T-helper 17 cell (primary cell): ENCODE measurements around the gene PPP1R18. TPM values are rescaled to one million over a fixed set of nuclear protein-coding genes. Genes with fewer than 3 reads are reported as not detected.
"Not testable (repeated sequence)": the region's sequence is repeated elsewhere in the genome, so short reads cannot be mapped to it uniquely, and the experiment has no call there.

Source experiments
- ATAC-seq: fragments of 150-1000 bp; cut with Tn5 transposase; 2 replicates; pipeline ENCODE4 v1.10.0; 2021; ENCODE audit warnings: mild to moderate bottlenecking, moderate library complexity
- DNase-seq, 3 donors: peaks; one replicate each; pipeline versions ENCODE4 v3.0.0 to v3.0.0-alpha.2; 2020 to 2021
- H3K9me3 ChIP-seq: one replicate; pipeline ENCODE4 v1.7.0; 2013; ENCODE audit warnings: low read length, mild to moderate bottlenecking; ENCODE audit not compliant: control insufficient read depth, poor library complexity, severe bottlenecking
- H3K27ac Mint-ChIP-seq: one replicate; pipeline ENCODE4 v1.8.0; 2022; ENCODE audit warnings: mild to moderate bottlenecking, moderate library complexity, mixed read lengths
- H3K27me3 Mint-ChIP-seq: one replicate; pipeline ENCODE4 v1.8.0; 2022; ENCODE audit warnings: mixed read lengths
- H3K36me3 Mint-ChIP-seq: one replicate; pipeline ENCODE4 v1.8.0; 2022; ENCODE audit warnings: low read depth, mixed read lengths
- H3K4me1 Mint-ChIP-seq: one replicate; pipeline ENCODE4 v1.8.0; 2022; ENCODE audit warnings: mild to moderate bottlenecking, mixed read lengths
- H3K4me3 Mint-ChIP-seq: one replicate; pipeline ENCODE4 v1.8.0; 2022; ENCODE audit warnings: mild to moderate bottlenecking, moderate library complexity, mixed read lengths
- total RNA-seq, 4 donors: library from RNA in 2 of 4; stranded (reverse) in 2 of 4; gene quantifications; one replicate each; pipeline ENCODE4 v1.2.3 and lab custom pipeline; 2022 to 2026

Gene PPP1R18
- total RNA-seq, 2 donors from 2014 or later = 99.5 to 117 TPM

DNA sequence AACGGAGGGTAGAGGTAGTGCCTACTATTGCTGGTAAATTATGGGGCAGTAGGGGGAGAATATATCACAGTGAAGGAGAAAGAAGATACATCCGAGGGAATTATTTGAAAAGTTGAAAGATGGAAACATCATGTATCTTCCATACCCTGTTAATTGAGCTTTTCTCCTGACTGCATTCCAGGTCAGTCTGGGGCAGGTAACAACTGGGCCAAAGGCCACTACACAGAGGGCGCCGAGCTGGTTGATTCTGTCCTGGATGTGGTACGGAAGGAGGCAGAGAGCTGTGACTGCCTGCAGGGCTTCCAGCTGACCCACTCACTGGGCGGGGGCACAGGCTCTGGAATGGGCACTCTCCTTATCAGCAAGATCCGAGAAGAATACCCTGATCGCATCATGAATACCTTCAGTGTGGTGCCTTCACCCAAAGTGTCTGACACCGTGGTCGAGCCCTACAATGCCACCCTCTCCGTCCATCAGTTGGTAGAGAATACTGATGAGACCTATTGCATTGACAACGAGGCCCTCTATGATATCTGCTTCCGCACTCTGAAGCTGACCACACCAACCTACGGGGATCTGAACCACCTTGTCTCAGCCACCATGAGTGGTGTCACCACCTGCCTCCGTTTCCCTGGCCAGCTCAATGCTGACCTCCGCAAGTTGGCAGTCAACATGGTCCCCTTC, 36.9 kb upstream of the PPP1R18 start:
- peaks cover 50% of the 10 kb centered on the region for H3K4me1 Mint-ChIP-seq
- H3K9me3 ChIP-seq, ATAC-seq, H3K36me3 Mint-ChIP-seq, DNase-seq, H3K27me3 Mint-ChIP-seq: not testable (repeated sequence)
- H3K4me3 Mint-ChIP-seq = peak overlapping the region; percentile 96
- H3K27ac Mint-ChIP-seq = peak overlapping the region; percentile 94

DNA sequence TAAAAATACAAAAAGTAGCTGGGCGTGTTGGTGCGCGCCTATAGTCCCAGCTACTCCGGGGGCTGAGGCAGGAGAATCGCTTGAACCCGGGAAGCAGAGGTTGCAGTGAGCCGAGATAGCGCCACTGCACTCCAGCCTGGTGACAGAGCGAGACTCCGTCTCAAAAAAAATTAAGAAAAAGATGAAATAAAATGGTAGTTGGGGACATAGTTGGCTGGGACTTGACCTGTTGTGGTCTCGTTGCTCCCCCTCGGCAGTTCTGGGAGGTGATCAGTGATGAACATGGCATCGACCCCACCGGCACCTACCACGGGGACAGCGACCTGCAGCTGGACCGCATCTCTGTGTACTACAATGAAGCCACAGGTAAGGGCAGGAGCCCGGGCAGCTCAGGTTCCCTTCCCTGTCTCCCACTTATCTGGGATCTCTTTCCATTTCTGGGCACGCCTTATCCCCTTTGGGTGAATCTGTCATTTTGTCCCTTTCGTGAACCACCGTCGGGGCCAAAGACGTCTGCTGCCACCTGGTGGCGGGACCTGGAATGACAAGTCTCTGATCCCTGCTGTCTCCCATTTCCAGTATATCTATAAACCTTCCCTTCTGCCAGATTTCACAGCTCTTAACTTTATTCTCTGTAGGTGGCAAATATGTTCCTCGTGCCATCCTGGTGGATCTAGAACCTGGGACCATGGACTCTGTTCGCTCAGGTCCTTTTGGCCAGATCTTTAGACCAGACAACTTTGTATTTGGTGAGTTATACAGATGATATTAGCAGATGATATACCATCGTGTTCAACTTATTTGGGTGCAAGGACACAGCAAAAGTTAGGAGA, 36.1 kb upstream of the PPP1R18 start:
- Mint-ChIP-seq H3K4me3 (peak overlapping the region; percentile 96), H3K27ac (peak overlapping the region; percentile 94), H3K27me3 (no peaks in the 10 kb centered on the region), H3K36me3 (peaks cover 9% of the 10 kb centered on the region), H3K4me1 (peaks cover 49% of the 10 kb centered on the region)
- no peaks in the 10 kb centered on the region for H3K9me3 ChIP-seq
- ATAC-seq = no peak
- peak; percentile 70 to 84 (median 74) for DNase-seq

DNA sequence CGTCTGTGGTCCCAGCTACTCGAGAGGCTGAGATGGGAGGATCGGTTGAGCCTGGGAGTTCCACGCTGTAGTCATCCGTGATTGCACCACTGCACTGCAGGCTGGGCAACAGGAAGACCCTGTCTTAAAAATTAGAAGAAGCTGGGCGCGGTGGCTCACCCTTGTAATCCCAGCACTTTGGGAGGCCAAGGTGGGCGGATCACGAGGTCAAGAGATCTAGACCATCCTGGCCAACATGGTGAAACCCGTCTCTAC, 35.5 kb upstream of the PPP1R18 start:
- Mint-ChIP-seq H3K4me3 (peak overlapping the region; percentile 96), H3K4me1 (peaks cover 52% of the 10 kb centered on the region), H3K27ac (peak overlapping the region; percentile 94)
- not testable (repeated sequence) for DNase-seq, ATAC-seq, H3K9me3 ChIP-seq, H3K36me3 Mint-ChIP-seq, H3K27me3 Mint-ChIP-seq

DNA sequence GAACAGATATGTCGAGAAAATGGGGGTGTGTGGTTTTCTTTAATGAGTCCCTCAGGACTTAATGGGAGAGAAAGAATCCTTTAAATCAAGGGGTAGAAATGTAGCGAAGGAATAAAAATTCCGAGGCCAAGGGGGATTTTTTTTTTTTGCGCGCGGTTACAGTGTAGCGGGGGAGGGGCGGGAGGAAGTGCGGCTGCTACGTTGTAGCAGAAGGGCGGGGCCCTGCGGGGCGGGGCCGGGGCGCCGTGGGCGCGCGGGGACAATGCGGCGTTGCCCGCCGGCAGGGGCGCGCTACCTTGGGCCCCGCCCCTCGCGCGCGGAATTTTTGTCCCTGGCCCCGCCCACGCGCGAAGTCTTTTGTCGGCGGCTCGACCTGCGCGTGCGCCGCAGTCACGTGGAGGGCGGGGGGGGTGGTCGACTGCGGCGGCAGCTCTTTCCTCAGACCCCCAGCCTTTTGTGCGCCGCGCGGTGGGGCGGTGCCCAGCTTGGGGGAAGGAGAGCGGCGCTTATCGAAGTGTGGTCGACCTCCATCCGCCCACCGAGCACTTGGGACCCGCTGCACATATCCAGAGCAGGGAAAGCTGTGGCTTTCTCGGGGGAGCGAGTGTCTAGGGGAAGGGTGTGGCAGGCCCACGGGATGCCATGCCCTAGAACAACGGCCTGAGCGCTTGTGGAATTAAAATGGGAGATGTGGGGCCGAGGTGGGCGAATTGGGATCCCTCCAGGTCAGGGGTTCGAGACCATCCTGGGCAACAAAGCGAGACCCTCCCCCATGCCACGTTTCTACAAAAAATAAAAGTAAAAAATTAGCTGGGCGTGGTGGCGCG, 35.0 kb upstream of the PPP1R18 start:
- ATAC-seq = peak; percentile 47
- H3K4me1 Mint-ChIP-seq = peaks cover 54% of the 10 kb centered on the region
- peak overlapping the region; percentile 94 for H3K27ac Mint-ChIP-seq
- H3K27me3 Mint-ChIP-seq = no peaks in the 10 kb centered on the region
- H3K4me3 Mint-ChIP-seq = peak overlapping the region; percentile 96
- no peaks in the 10 kb centered on the region for H3K9me3 ChIP-seq
- peaks cover 9% of the 10 kb centered on the region for H3K36me3 Mint-ChIP-seq
- peak; percentile 95 to 98 (median 96) for DNase-seq

DNA sequence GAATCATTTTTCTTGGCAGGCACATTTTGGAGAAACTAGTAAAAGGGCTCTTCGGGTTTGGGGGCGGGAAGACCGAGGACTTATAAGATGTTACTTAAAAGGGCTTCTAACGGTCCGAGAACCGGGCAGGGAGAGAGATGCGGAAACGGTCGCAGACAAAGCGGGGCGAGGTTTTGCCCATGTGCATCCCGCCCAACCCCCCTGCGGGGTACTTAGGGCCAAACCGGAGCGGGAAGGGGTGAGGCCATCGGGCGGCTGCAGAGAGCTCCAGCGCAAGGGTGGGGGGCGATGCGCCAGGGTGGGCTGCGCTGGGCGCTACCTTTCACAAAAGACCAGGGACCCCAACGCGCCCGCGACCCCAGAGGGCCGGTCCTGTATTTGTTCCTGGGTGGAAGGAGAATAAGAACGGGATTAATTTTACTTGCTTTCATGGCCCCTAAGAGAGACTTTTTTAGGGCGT, 34.3 kb upstream of the PPP1R18 start:
- ATAC-seq (no peak), DNase-seq (peak; percentile 23 to 37 (median 24))
- Mint-ChIP-seq H3K4me1 (peaks cover 55% of the 10 kb centered on the region), H3K27ac (peak overlapping the region; percentile 94), H3K4me3 (peak overlapping the region; percentile 96), H3K27me3 (no peaks in the 10 kb centered on the region), H3K36me3 (peaks cover 9% of the 10 kb centered on the region)
- no peaks in the 10 kb centered on the region for H3K9me3 ChIP-seq

DNA sequence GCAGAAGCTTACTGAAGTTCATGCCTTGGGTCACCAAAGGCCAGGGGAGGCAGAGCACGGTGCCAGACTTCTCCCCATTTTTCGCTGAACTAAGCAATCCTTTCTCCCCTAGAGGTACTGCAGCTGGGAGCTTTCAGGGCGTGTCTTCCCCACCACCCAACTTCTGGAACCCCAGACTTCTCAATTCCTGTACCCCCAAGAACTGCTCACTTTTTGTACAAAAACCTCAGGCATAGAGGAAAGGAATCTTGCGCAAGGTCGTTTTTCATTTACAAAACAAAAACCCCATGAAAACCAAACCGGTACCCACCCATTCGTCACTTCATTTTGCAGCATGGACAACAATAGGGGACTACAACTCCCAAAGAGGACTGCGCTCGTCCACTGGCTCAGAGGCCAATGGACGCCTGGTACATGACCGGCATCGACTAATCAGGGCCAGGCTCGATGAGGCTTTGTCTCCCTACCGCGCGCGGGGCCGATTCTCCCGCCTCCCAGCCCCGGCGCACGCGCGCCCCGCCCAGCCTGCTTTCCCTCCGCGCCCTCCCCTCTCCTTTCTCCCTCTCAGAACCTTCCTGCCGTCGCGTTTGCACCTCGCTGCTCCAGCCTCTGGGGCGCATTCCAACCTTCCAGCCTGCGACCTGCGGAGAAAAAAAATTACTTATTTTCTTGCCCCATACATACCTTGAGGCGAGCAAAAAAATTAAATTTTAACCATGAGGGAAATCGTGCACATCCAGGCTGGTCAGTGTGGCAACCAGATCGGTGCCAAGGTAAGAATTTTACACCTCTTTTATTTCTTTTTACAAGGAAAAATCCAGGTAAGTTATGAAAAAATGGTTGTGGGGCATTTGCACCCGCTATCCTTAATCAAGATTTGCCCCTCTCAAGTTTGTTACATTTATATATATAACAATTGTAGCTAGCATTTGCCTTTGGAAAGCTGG, 33.6 kb upstream of the PPP1R18 start, which contains the start of gene TUBB:
TSS of gene TUBB (plus strand) at position 562 of the 947 bp plus-strand sequence. CDS start at position 717, 155 bp downstream.
- H3K4me1 Mint-ChIP-seq = peaks cover 56% of the 10 kb centered on the region
- peak within 1 kb of the TSS; percentile 96 for H3K4me3 Mint-ChIP-seq
- H3K36me3 Mint-ChIP-seq = peaks cover 8% of the 10 kb centered on the region
- no peaks in the 10 kb centered on the region for H3K27me3 Mint-ChIP-seq
- peak; percentile 67 for ATAC-seq
- H3K27ac Mint-ChIP-seq = peak within 1 kb of the TSS; percentile 94
- H3K9me3 ChIP-seq = no peaks in the 10 kb centered on the region
- peak; percentile 87 to 93 (median 92) for DNase-seq

DNA sequence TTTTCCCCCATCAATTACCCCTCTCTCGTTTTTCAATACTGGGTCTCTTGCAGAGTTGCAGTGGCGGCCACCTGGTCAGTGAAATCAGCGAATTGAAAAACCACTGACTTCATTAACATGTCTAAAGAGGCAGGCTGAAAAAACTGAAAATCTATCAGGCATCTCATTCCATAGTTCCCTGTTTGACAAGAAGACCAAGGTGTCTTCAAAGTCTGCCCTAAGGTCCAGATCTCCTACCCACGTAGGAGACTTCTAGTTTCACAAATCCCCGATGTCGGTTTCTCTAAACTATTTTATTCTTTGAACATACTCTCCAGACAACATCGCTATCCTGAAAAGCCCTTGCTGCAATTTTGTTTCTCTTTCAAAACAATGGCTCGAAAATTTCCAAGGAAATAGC, 32.9 kb upstream of the PPP1R18 start:
- H3K4me1 Mint-ChIP-seq = peaks cover 55% of the 10 kb centered on the region
- H3K36me3 Mint-ChIP-seq = peaks cover 8% of the 10 kb centered on the region
- H3K27ac Mint-ChIP-seq = peak overlapping the region; percentile 94
- H3K4me3 Mint-ChIP-seq = peak overlapping the region; percentile 96
- no peaks in the 10 kb centered on the region for H3K9me3 ChIP-seq
- no peak for ATAC-seq
- DNase-seq = no peak
- H3K27me3 Mint-ChIP-seq = no peaks in the 10 kb centered on the region

DNA sequence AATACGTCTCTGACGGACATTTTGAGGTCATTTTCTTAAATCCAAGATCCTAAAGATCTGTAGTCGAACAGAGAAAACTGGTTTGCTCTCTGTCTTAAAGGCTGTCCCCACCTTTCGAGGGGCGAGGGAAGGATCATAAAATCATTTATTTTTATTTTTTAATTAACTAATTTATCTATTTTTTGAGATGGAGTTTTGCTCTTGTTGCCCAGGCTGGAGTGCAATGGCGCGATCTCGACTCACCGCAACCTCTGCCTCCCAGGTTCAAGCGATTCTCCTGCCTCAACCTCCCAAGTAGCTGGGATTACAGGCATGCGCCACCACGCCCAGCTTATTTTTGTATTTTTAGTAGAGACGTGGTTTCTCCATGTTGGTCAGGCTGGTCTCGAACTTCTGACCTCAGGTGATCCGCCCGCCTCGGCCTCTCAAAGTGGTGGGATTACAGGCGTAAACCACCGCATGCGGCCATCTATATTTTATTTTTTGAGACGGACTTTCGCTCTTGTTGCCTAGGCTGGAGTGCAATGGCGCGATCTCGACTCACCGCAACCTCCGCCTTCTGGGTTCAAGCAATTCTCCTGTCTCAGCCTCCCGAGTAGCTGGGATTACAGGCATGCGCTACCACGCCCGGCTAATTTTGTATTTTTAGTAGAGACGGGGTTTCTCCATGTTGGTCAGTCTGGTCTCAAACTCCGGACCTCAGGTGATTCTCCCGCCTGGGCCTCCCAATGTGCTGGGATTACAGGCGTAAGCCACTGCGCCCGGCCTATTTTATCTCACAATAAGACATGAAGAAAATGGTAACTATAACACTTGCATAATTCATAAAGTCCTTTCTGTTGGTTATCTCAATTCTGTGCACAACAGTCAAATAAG, 31.6 kb upstream of the PPP1R18 start:
- not testable (repeated sequence) for H3K36me3 Mint-ChIP-seq, H3K9me3 ChIP-seq, DNase-seq, H3K27me3 Mint-ChIP-seq, ATAC-seq
- Mint-ChIP-seq H3K27ac (peak overlapping the region; percentile 97), H3K4me1 (peaks cover 45% of the 10 kb centered on the region), H3K4me3 (peak overlapping the region; percentile 92)

DNA sequence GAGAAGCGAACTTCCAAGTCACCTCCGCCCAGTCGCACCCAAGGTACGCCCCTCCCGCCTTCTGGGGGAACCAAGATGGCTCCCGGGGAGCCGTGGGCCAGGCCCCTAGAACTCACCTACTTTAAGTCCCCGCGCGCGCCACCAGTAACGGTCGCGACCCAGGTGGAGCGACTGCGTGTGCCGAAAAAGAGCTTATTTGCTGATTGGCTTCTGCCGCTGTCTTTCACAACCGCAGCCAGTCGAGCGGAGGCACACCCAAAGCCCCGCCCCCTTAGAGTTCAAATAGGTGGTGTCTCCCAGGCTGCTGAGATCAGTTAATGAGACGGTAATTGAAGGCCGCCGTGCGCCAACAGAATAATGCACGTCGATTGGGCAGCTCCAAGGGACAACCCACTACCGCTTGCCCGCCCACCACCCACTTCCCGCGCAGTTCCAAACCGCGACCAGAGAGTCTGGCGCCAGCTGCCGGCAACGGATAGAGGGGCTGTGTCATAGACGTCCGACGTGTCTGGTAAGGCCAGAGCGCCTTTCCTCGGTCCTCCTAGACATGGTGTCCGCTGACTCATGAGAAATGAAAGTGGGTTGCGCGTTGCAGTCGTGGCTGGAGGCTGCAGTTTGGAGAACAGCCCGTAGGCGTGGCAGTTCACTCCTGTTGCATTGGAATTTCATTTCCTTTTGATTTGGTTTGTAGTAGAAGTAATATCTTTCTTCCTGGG, 30.8 kb upstream of the PPP1R18 start, which contains the start of gene MDC1:
TSS of gene MDC1 (minus strand) at position 153 of the 716 bp plus-strand sequence. CDS start 2,106 bp downstream, outside the sequence.
- DNase-seq (peak; percentile 92 to 98 (median 93)), ATAC-seq (peak; percentile 80)
- Mint-ChIP-seq H3K27me3 (no peaks in the 10 kb centered on the region), H3K27ac (peak within 1 kb of the TSS; percentile 97), H3K4me1 (peaks cover 45% of the 10 kb centered on the region), H3K36me3 (peaks cover 12% of the 10 kb centered on the region), H3K4me3 (peak within 1 kb of the TSS; percentile 92)
- no peaks in the 10 kb centered on the region for H3K9me3 ChIP-seq

DNA sequence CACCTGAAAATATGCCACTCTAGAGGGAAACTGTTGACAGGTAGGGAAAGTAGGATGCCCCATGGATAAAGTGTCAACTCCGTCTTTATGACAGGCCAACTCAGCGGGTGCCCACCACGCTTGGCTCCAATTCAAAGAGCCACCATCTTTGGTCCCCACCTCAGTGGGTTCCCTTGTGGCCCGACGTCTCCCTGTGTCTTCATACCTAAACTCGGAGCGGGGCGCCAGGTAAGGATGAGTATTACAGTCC, 30.4 kb upstream of the PPP1R18 start:
- H3K4me3 Mint-ChIP-seq = peak overlapping the region; percentile 92

DNA sequence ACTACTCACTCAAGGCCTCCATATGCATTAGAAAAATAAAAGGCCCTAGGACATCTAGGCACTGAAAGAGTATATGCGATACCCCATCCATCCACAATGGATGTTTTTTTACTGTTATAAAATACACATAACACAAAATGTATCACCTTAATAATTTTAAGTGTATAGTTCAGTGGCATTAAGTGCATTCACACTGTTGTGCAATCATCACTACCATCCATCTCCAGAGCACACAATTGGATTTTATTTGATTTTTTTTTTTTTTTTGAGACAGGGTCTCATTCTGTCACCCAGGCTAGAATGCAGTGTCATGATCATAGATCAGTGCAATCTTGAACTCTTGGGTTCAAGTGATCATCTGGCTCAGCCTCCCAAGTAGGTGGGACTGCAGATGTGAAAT, 27.8 kb upstream of the PPP1R18 start:
- H3K36me3 Mint-ChIP-seq = peaks cover 15% of the 10 kb centered on the region
- no peak overlapping the region for H3K4me3 Mint-ChIP-seq
- no peaks in the 10 kb centered on the region for H3K9me3 ChIP-seq
- no peak for DNase-seq
- ATAC-seq = no peak
- H3K27ac Mint-ChIP-seq = no peak overlapping the region
- H3K4me1 Mint-ChIP-seq = peaks cover 35% of the 10 kb centered on the region
- no peaks in the 10 kb centered on the region for H3K27me3 Mint-ChIP-seq

More for the DNA sequence above, 30.4 kb upstream of the PPP1R18 start:
- Mint-ChIP-seq H3K27me3 (no peaks in the 10 kb centered on the region), H3K36me3 (peaks cover 15% of the 10 kb centered on the region), H3K27ac (peak overlapping the region; percentile 97), H3K4me1 (peaks cover 45% of the 10 kb centered on the region)
- DNase-seq (no peak), ATAC-seq (no peak)
- no peaks in the 10 kb centered on the region for H3K9me3 ChIP-seq
